GM12878 (cell line): Measurements from ENCODE around the gene ATL2. TPM values are rescaled to one million over a fixed set of nuclear protein-coding genes. Genes with fewer than 3 reads are reported as not detected.
"Not testable (repeated sequence)": the region's sequence is repeated elsewhere in the genome, so short reads cannot be mapped to it uniquely, and the experiment has no call there.

ENCODE experiments used
- ATAC-seq: fragments of 200-7000 bp; cut with Tn5 transposase; 3 replicates; pipeline ENCODE4 v1.9.1; 2020; ENCODE audit warnings: mild to moderate bottlenecking, moderate library complexity
- BruUV-seq: library from RNA; stranded (reverse); fragments of 400-500 nt; replicated peaks from 2 replicates; lab custom pipeline; 2021; lab: Mats Ljungman, UMichigan
- CTCF ChIA-PET: fragments of 300-600 bp; sonication (Branson Sonifier 250); formaldehyde crosslinking; extraction: SDS; loops from one replicate; lab custom pipeline; 2021; ENCODE audit warnings: inconsistent platforms; lab: Yijun Ruan, JAX
- POLR2A ChIA-PET: fragments of 350-600 bp; formaldehyde crosslinking; extraction: SDS; loops from one replicate; lab custom pipeline; 2021; ENCODE audit warnings: inconsistent platforms; lab: Charles Lee
- RAD21 ChIA-PET: fragments of 300-600 bp; sonication (Branson Sonifier 250); formaldehyde crosslinking; loops from one replicate; lab custom pipeline; 2023; ENCODE audit warnings: antibody characterized with exemption; ENCODE audit not compliant: unreplicated experiment; lab: Charles Lee
- SMC1A ChIA-PET: fragments of 300-600 bp; sonication (Branson Sonifier 250); formaldehyde crosslinking; loops from one replicate; lab custom pipeline; 2023; ENCODE audit not compliant: unreplicated experiment, uncharacterized antibody; lab: Charles Lee
- DNase-seq: peaks from one replicate; pipeline ENCODE4 v3.0.0-alpha.2; 2011; ENCODE audit warnings: low read depth, low spot score
- FAIRE-seq: peaks from 3 replicates; lab custom pipeline; 2011; peaks lifted over from hg19 to GRCh38; lab: Jason Lieb, UNC
- H2AFZ ChIP-seq: 2 replicates; pipeline ENCODE4 v1.6.0; 2011; ENCODE audit warnings: low read depth, low read length, control low read depth; ENCODE audit not compliant: control insufficient read depth
- H3K27ac ChIP-seq: 2 replicates; pipeline ENCODE4 v1.5.1; 2011; ENCODE audit warnings: control low read depth; ENCODE audit not compliant: control insufficient read depth, insufficient read depth
- H3K27me3 ChIP-seq, 2 experiments: replicated peaks in 1 of 2; 2 replicates each; pipeline versions ENCODE4 v1.6.0 to v1.6.1; 2011; ENCODE audit warnings: low read length in 1 of 2; ENCODE audit not compliant: control insufficient read depth in 2 of 2, insufficient read depth in 2 of 2
- H3K36me3 ChIP-seq, 2 experiments: 2 replicates each; pipeline ENCODE4 v1.5.1; 2011; ENCODE audit warnings: low read length in 1 of 2; ENCODE audit not compliant: control insufficient read depth in 2 of 2, insufficient read depth in 2 of 2
- H3K4me1 ChIP-seq: 2 replicates; pipeline ENCODE4 v1.6.1; 2011; ENCODE audit warnings: mild to moderate bottlenecking, low read length, moderate library complexity, mixed read lengths; ENCODE audit not compliant: control insufficient read depth, insufficient read depth
- H3K4me2 ChIP-seq: 2 replicates; pipeline ENCODE4 v1.6.0; 2011; ENCODE audit warnings: control low read depth; ENCODE audit not compliant: control insufficient read depth, insufficient read depth
- H3K4me3 ChIP-seq: fragments of 200-600 bp; sonication (generic); 2 replicates; pipeline ENCODE4 v1.5.1; 2016
- H3K79me2 ChIP-seq: 2 replicates; pipeline ENCODE4 v1.6.0; 2011; ENCODE audit warnings: low read length; ENCODE audit not compliant: control insufficient read depth, insufficient read depth
- H3K9ac ChIP-seq: 2 replicates; pipeline ENCODE4 v1.8.0; 2011; ENCODE audit warnings: low read length, control low read depth, mixed read lengths; ENCODE audit not compliant: control insufficient read depth, insufficient read depth
- H3K9me3 ChIP-seq: replicated peaks from 3 replicates; pipeline ENCODE4 v1.5.1; 2011; ENCODE audit warnings: mild to moderate bottlenecking, low read length; ENCODE audit not compliant: control insufficient read depth, insufficient read depth
- H4K20me1 ChIP-seq: 2 replicates; pipeline ENCODE4 v1.6.0; 2011; ENCODE audit not compliant: control insufficient read depth, insufficient read depth
- ASH2L ChIP-seq: fragments of 300-600, 200-600 bp; sonication (generic); IDR thresholded peaks from 2 replicates; pipeline ENCODE4 v1.6.1; 2017; ENCODE audit warnings: low read depth, mild to moderate bottlenecking, borderline replicate concordance
- IRF4 ChIP-seq: IDR thresholded peaks from 2 replicates; pipeline ENCODE4 v1.6.1; 2011; ENCODE audit warnings: low read depth, low read length
- RAD51 ChIP-seq: fragments of 450-650 bp; IDR thresholded peaks from 2 replicates; pipeline ENCODE4 v1.6.1; 2016; ENCODE audit warnings: moderate library complexity, mild to moderate bottlenecking, inconsistent platforms
- SREBF1 ChIP-seq: IDR thresholded peaks from 2 replicates; pipeline ENCODE4 v1.6.1; 2012; ENCODE audit warnings: mild to moderate bottlenecking, low read length
- SRF ChIP-seq, 2 experiments: IDR thresholded peaks; 2 replicates each; pipeline ENCODE4 v1.6.1; 2011; ENCODE audit warnings: low read depth in 2 of 2, low read length in 2 of 2, mild to moderate bottlenecking in 1 of 2, moderate library complexity in 1 of 2
- ZNF687 ChIP-seq: fragments of 450-650 bp; IDR thresholded peaks from 2 replicates; pipeline ENCODE4 v1.6.1; 2017; ENCODE audit warnings: mild to moderate bottlenecking, moderate library complexity
- WGBS: methylation state at CpG from one replicate; pipeline ENCODE4 v1.1.6; 2016; ENCODE audit warnings: low lambda C conversion rate; ENCODE audit not compliant: insufficient replicate concordance, insufficient coverage; ENCODE audit errors: missing lambda C conversion rate; 5-methylcytosine and 5-hydroxymethylcytosine counted together
- in situ Hi-C: fragments of 300-500 bp; cut with MboI; formaldehyde crosslinking; loops from 9 replicates; pipeline ENCODE4 v1.14.3; 2018; ENCODE audit warnings: mixed read lengths
- intact Hi-C: fragments of 100-400 bp; cut with micrococcal nuclease; formaldehyde crosslinking; loops from one replicate; pipeline ENCODE4 v1.14.2; 2022; ENCODE audit not compliant: unreplicated experiment
- polyA plus RNA-seq, 11 experiments: library from polyadenylated mRNA; depleted of rRNA in 4 of 11; unstranded in 6 of 11; stranded (reverse) in 5 of 11; fragments of >200 nt; fragmentation: Nextera tagmentation in 4 of 11; fragmentation: Illumina TruSeq in 1 of 11; extraction: Ambion mirVana in 4 of 11; extraction: Trizol in 1 of 11; gene quantifications; 1 replicate in 1 of 11; 2 replicates in 10 of 11; pipeline versions ENCODE4 v1.2.1 to v1.2.3, GENCODE V29; 2011 to 2016; ENCODE audit warnings: inconsistent platforms in 2 of 11, missing spikeins in 2 of 11, low read depth in 1 of 11
- total RNA-seq, 4 experiments: library from RNA; depleted of rRNA in 3 of 4; stranded (reverse); fragments of >200 nt in 3 of 4; fragmentation: Illumina TruSeq in 1 of 4; extraction: Trizol in 1 of 4; gene quantifications; 2 replicates each; pipeline versions ENCODE4 v1.2.1 to v1.2.3, GENCODE V29; 2013 to 2021

The ATL2 gene
- total and polyA plus RNA-seq, 10 of the 15 experiments (the other 5 are each of a cell fraction or from before 2014, with no cell fraction given): 8.6 to 51.5 (median 41.8) TPM

- in situ Hi-C loops, H3K36me3 ChIP-seq, H3K4me3 ChIP-seq, H3K9ac ChIP-seq, H3K4me1 ChIP-seq, H3K9me3 ChIP-seq, H3K27ac ChIP-seq, H3K79me2 ChIP-seq, H4K20me1 ChIP-seq, FAIRE-seq, intact Hi-C loops, DNase-seq, H2AFZ ChIP-seq, H3K27me3 ChIP-seq, ATAC-seq, POLR2A ChIA-PET, H3K4me2 ChIP-seq, BruUV-seq: not testable (repeated sequence)
- CTCF ChIA-PET: interaction anchor here (1.3 to 4.0 kb wide), 4 partner anchors 98 to 882 kb away, joined by 4 to 31 read pairs (median 8); no protein-coding TSS in a partner anchor
- RAD21 ChIA-PET: interaction anchor here (1.2 to 1.4 kb wide), 2 partner anchors 157 to 162 kb away, joined by 4 read pairs; no protein-coding TSS in a partner anchor
- WGBS: 86% methylated on average over 9 of the region's 9 CpGs
- SMC1A ChIA-PET: interaction anchor here (0.9 to 7.0 kb wide), 6 partner anchors 9 to 446 kb away, joined by 3 to 43 read pairs (median 4); no protein-coding TSS in a partner anchor
Measured at GRCh38 chr2:38278117-38278438, 99.0 kb downstream of the ATL2 start.

- FAIRE-seq (no peak), ATAC-seq (no peak; the same call in 2 of the 3 replicates), DNase-seq (no peak)
- H3K36me3 ChIP-seq: no peaks in the 10 kb centered on the region
- H3K9me3 ChIP-seq: no peaks in the 10 kb centered on the region; the same call in 2 of the 3 replicates
- H3K4me1 ChIP-seq: no peaks in the 10 kb centered on the region
- H4K20me1 ChIP-seq: no peaks in the 10 kb centered on the region
- no peak overlapping the region for H3K9ac ChIP-seq
- intact Hi-C loops: no loop called here
- in situ Hi-C loops: no loop called here
- no TSS peak for BruUV-seq
- no peak overlapping the region for H3K4me3 ChIP-seq
- H3K79me2 ChIP-seq: no peaks in the 10 kb centered on the region
- no peak for TF ChIP-seq ASH2L
- 0 out of 2 replicates have a peak, but pooled peaks have one; percentile 36 for TF ChIP-seq ZNF687
- peak; percentile 40; the same call in 1 of the 2 replicates for TF ChIP-seq RAD51
- no peak for TF ChIP-seq SRF (IDR thresholded peaks at IDR 0.05; ENCODE audit: low read depth in 2 of 2, low read length in 2 of 2)
- TF ChIP-seq IRF4: no peak
- TF ChIP-seq SREBF1: no peak
- no peak overlapping the region for H3K27ac ChIP-seq
- no peak overlapping the region for H3K4me2 ChIP-seq
- SMC1A ChIA-PET: interaction anchor here (0.9 to 7.0 kb wide), 10 partner anchors 8 to 445 kb away, joined by 3 to 43 read pairs (median 4); no protein-coding TSS in a partner anchor
- CTCF ChIA-PET: interaction anchor here (0.7 to 4.8 kb wide), 9 partner anchors 9 to 881 kb away, joined by 3 to 31 read pairs (median 4); no protein-coding TSS in a partner anchor
- H3K27me3 ChIP-seq: no peaks in the 10 kb centered on the region
- RAD21 ChIA-PET: interaction anchor here (0.7 to 1.4 kb wide), 6 partner anchors 157 to 882 kb away, joined by 3 to 5 read pairs (median 4); no protein-coding TSS in a partner anchor
- no peak overlapping the region; the same call in 1 of the 2 replicates for H2AFZ ChIP-seq
- WGBS: 68% methylated on average over 6 of the region's 6 CpGs
- POLR2A ChIA-PET: no interaction called here
Measured at GRCh38 chr2:38277245-38278116, 99.6 kb downstream of the ATL2 start.
